Measurements from ENCODE around the gene COL11A1.
"Not testable (repeated sequence)": the region's sequence is repeated elsewhere in the genome, so short reads cannot be mapped to it uniquely, and the experiment has no call there.

Gene COL11A1

GRCh38 chr1:103075316-103076000 lies 32.9 kb downstream of the COL11A1 start:
- DNase-seq = no peak

DNA sequence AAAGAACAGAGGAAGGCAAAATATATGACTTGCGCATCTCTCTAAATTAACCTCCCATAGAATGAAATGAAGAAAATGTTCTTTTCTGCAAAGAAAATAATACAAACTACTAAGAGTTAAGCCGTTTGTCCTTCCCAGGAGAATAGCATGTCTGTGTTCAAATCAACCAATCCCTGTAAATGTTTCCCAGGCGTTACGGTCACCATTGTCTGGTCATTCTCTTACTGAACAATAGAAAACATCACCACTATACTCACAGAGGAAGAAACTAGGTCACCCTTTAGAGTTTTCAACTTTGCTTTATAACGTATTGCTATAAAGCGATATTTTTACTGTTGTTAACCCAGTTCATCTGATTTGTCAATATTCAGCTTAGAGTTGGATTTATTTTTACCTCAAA lies 34.1 kb downstream of the COL11A1 start:
- DNase-seq = no peak

- DNase-seq = no peak
These were observed 39.1 kb downstream of the COL11A1 start for GRCh38 chr1:103069201-103069600.

DNA sequence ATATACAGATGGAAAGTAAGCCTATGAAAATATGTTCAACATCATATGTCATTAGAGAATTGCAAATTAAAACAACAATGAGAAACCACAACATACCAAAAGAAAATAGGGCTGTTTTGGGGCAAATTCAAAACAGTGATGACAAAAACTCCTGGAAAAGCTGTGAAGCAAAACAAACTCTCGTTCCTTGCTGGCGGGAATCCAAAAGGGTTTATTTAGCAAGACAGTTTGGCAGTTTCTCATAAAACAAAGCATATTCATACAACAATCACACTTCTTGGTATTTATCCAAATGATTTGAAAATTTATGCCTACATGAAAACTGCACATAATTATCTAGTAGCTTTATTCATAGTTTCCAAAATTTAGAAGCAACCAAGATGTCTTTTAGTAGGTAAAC lies 44.4 kb downstream of the COL11A1 start:
- no peak for DNase-seq

DNA sequence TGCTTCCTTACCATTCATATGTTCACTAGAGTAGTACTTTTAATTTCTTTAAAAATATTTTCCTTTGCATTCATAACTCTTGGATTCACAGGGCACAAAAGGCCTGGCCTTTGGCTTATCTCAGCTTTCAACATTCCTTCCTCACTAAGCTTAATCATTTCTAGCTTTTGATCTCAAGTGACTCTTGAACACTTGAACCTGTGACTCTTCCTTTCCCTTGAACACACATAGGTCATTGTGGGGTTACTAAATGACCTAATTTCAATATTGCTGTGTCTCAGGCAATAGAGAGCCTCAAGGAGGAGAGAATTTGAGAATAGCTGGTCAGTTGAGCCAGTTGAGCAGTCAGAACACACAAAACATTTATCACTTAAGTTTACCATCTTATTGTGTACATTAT lies 49.9 kb downstream of the COL11A1 start:
- DNase-seq = no peak

DNA sequence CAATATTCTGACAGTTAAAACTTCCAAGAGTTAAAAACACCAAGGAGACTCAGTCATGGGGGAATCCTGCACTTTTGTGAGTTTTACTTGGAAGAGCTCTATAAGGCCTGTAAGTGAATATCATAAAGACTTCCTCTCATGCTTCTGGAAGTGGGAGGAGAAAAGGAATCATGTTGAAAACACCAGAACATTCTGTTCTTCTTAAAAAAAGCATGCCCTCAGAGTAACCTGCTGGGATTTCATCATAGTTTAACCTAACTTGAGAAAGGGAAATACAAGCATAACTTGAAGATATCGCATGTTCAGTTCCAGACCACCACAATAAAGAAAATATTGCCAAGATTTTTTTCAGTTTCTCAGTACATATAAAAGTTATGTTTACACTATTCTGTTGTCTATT lies 51.9 kb downstream of the COL11A1 start:
- no peak for DNase-seq

DNA sequence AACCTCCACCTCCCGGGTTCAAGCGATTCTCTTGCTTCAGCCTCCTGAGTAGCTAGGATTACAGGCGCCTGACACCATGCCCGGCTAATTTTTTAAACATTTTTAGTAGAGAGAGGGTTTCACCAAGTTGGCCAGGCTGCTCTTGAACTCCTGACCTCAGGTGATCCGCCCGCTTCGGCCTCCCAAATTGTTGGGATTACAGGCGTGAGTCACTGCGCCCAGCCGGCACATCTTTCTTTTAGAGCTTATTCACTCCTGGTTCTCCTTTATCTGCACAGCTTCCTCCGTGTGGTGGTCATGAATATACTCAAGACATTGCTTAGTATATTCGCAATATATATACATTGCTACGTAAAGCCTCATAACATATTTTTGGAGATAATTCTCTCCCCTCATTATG lies 80.2 kb downstream of the COL11A1 start:
- DNase-seq = not testable (repeated sequence)

- DNase-seq = no peak
These were observed 82.4 kb downstream of the COL11A1 start for GRCh38 chr1:103025858-103026409.

- no peak for DNase-seq
These were observed 84.3 kb downstream of the COL11A1 start for GRCh38 chr1:103024051-103024450.

GRCh38 chr1:103002005-103002404 lies 106.3 kb downstream of the COL11A1 start:
- DNase-seq = no peak

- DNase-seq = no peak
These were observed 129.4 kb downstream of the COL11A1 start for GRCh38 chr1:102978874-102979273.

DNA sequence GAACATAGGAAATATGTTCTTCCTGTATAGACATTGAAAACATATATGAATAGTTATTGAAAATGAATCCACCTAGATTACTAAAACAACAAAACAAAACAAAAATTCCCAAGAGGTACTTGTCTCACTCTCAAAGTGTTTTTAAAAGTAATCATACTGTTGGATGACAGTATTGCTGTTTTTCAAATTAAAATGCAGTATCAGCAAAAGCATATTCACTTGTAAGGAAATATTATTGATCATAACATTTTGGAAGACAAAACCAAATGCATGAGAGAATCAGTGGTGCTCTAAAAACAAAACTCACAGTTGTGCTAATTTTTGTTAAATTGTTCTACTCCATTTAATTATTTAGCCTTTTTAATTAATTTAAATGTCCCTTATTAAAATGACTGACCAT lies 131.0 kb downstream of the COL11A1 start:
- DNase-seq = no peak

DNA sequence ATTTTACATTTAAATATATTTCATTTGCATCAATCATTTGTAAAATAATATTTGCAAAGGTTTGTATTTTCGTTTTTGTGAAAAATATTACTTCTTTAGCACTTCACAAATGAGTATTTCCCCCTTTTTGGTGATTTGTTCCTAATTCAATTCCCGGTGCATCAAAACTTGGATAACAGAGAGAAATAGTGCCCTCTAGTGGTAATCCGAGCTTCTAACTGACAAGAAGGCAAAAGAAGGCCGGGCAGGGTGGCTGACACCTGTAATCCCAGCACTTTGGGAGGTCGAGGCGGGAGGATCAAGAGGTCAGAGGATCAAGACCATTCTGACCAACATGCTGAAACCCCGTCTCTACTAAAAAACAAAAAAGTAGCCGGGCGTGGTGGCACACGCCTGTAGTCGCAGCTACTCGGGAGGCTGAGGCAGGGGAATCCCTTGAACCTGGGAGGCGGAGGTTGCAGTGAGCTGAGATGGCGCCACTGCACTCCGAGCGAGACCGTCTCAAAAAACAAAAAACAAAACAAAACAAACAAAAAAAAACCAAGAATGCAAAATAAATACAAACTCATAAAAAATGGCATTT lies 137.7 kb downstream of the COL11A1 start:
- no peak for DNase-seq

DNA sequence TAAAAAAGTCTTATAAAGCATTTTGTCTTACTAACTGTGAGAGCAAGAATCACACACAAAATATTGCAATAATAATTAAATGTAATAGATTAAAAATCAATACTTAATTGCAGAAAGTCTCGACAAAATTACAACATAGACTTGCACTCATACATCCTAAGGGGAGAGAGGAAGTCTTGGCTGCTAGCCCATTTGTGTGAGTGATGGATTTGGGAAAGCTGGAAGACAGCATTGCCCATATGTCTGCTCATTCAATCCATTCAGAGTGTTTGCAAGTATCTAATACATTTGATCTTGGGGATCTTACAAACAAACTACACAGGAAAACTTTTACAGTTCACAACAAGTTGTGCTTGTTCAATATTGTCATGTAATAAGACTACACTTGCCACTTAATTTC lies 140.5 kb downstream of the COL11A1 start:
- DNase-seq = no peak

DNA sequence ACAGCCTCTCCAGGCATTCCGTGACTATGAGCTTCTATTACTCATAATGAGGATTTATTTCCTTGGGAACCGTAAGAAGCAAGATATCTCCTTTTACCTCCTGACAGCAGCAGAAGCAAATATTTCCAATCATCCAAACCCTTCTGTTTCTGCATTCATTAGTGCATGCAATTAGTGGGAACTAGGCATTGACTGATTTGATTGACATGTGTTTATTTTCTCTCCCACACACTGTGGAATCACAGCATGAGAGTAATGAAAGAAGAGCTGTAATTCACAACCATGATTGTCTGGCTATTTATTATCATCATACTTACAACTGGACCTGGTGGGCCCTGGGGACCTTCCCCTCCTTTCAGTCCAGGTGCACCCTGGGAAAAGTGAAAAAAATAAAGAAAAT lies 146.8 kb downstream of the COL11A1 start:
- no peak for DNase-seq

DNA sequence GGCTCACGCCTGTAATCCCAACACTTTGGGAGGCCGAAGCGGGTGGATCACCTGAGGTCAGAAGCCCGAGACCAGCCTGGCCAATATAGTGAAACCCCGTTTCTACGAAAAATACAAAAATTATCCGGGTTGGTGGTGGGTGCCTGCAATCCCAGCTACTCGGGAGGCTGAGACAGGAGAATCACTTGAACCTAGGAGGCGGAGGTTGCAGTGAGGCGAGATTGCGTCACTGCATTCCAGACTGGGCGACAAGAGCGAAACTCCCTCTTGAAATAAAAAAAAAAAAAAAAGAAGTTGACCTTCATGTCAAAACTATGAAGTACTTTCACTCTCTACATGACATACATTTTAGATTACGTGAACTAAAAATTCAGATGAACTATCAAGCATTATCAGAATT lies 153.7 kb downstream of the COL11A1 start:
- no peak for DNase-seq

GRCh38 chr1:102952400-102952799 lies 155.9 kb downstream of the COL11A1 start:
- no peak for DNase-seq

- DNase-seq = no peak
These were observed 166.0 kb downstream of the COL11A1 start for GRCh38 chr1:102942324-102942723.

DNA sequence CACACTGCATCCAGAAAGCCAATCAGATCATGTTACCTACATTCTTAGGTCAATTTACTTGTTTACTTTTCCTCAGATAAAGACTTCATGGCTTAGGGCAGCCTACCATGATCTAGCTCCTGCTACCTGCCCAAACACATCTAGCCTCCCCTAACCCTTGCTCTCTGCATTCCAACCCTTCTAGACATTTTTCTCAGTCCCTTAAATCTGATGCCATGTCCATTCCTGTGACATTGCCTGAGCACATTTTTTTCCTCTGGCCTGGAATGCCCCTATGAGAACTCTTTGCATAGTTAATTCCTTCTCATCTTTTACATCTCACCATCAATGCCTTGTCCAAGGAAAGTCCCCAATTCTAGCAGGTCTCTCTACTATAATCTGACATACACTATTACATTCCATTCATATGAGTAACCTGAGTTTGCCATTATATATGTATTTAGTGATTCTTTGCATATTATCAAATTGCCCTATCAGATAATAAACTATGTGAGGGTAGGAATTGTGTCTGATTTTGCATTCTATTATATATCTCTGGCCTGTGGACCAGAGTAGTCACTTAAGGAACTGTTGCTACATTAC lies 166.9 kb downstream of the COL11A1 start:
- DNase-seq = no peak

DNA sequence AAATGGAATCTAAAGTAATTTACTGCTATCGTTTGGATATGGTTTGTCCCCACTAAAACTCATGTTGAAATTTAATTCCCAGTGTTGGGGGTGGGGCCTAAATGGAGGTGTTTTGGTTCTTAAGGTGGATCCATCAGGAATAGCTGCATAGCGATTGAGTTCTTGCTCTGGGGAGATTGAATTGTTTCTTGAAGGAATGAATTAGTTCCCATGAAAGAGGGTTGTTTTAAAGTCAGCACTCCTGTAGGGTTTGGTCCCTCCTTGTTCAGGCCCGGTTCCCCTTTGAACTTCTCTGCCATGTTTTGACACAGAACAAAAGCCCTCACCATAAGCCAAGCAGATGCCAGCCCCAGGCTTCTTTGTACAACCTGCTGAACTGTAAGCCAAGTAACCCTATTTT lies 170.9 kb downstream of the COL11A1 start:
- DNase-seq = no peak

- not testable (repeated sequence) for DNase-seq
These were observed 175.0 kb downstream of the COL11A1 start for GRCh38 chr1:102933362-102933761.

DNA sequence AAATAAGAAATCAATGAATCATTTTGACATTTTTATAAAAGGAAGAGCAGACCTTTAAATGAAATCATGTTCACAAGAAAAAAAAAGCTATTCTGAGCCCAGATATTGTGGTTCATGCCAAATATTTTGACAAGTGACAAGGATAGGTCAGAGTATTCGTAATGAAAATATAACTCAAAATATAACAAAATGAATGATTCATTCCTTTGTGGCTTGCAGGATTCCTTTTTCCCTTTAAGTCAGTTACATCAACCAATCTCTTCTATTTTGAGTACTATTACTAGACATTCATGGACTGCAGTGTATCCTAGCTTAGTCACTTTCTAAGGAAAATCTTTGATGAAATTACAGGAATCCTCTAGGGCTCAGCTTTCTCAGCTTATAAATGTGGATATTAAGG lies 188.7 kb downstream of the COL11A1 start:
- DNase-seq = no peak

GRCh38 chr1:102901996-102902395 lies 206.3 kb downstream of the COL11A1 start:
- no peak for DNase-seq

DNA sequence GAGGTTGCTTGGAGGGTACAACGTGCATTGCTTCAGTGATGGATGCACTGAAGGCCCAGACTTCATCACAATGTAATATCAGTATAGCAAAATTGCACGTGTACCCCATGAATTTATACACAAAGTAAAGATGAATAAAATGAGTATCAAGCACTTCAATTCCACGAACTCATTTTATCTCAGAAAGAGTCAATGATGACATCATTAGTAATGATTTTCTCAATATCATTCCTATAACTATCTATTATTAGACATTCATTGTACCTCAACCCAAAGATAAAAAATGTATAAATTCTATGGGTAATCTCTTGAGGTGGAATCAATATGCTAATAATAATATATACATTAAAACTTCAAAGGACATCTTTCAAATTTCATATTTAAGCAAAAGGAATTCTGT lies 208.4 kb downstream of the COL11A1 start:
- DNase-seq = no peak

All from activated naive CD4-positive, alpha-beta T cell treated with Interleukin-2 at 50 U/mL for 16 hours (primary cell).